ENCODE results near the gene CIDEA.

The CIDEA gene

GRCh38 chr18:12287684-12288402 lies 33.7 kb downstream of the CIDEA start:
- ChIA-PET POLR2A (no interaction called here), CTCF (interaction anchor here (1.2 to 1.7 kb wide), 3 partner anchors 16 to 51 kb away, joined by 3 to 5 read pairs (median 3); no protein-coding TSS in a partner anchor)
- no peak for TF ChIP-seq CTCF (IDR thresholded peaks at IDR 0.05; ENCODE audit: control extremely low read depth, extremely low read depth, low read depth, missing control alignments)
- no peak for DNase-seq (ENCODE audit: extremely low spot score)

GRCh38 chr18:12288403-12288755 lies 34.2 kb downstream of the CIDEA start:
- TF ChIP-seq CTCF (IDR thresholded peaks at IDR 0.05; ENCODE audit: control extremely low read depth, extremely low read depth, low read depth, missing control alignments), result no peak
- no peak for DNase-seq (ENCODE audit: extremely low spot score)
- ChIA-PET POLR2A (no interaction called here), CTCF (no interaction called here)

- DNase-seq (ENCODE audit: extremely low spot score), result no peak
- POLR2A ChIA-PET, result no interaction called here
- TF ChIP-seq CTCF (IDR thresholded peaks at IDR 0.05; ENCODE audit: control extremely low read depth, extremely low read depth, low read depth, missing control alignments), result no peak
- CTCF ChIA-PET, result no interaction called here
These were observed 35.9 kb downstream of the CIDEA start for GRCh38 chr18:12290086-12290485.

- no peak for TF ChIP-seq CTCF (IDR thresholded peaks at IDR 0.05; ENCODE audit: control extremely low read depth, extremely low read depth, low read depth, missing control alignments)
- ChIA-PET CTCF (no interaction called here), POLR2A (no interaction called here)
- no peak for DNase-seq (ENCODE audit: extremely low spot score)
These were observed 37.0 kb downstream of the CIDEA start for GRCh38 chr18:12291161-12291560.

- DNase-seq (ENCODE audit: extremely low spot score), result no peak
- ChIA-PET POLR2A (no interaction called here), CTCF (no interaction called here)
- no peak for TF ChIP-seq CTCF (IDR thresholded peaks at IDR 0.05; ENCODE audit: control extremely low read depth, extremely low read depth, low read depth, missing control alignments)
These were observed 37.5 kb downstream of the CIDEA start for GRCh38 chr18:12291690-12292089.

- ChIA-PET CTCF (no interaction called here), POLR2A (no interaction called here)
- no peak for DNase-seq (ENCODE audit: extremely low spot score)
- TF ChIP-seq CTCF (IDR thresholded peaks at IDR 0.05; ENCODE audit: control extremely low read depth, extremely low read depth, low read depth, missing control alignments), result no peak
These were observed 39.7 kb downstream of the CIDEA start for GRCh38 chr18:12293831-12294230.

Data from GM10248 (cell line).